ENCODE measurements around the gene FHL3.

DNA sequence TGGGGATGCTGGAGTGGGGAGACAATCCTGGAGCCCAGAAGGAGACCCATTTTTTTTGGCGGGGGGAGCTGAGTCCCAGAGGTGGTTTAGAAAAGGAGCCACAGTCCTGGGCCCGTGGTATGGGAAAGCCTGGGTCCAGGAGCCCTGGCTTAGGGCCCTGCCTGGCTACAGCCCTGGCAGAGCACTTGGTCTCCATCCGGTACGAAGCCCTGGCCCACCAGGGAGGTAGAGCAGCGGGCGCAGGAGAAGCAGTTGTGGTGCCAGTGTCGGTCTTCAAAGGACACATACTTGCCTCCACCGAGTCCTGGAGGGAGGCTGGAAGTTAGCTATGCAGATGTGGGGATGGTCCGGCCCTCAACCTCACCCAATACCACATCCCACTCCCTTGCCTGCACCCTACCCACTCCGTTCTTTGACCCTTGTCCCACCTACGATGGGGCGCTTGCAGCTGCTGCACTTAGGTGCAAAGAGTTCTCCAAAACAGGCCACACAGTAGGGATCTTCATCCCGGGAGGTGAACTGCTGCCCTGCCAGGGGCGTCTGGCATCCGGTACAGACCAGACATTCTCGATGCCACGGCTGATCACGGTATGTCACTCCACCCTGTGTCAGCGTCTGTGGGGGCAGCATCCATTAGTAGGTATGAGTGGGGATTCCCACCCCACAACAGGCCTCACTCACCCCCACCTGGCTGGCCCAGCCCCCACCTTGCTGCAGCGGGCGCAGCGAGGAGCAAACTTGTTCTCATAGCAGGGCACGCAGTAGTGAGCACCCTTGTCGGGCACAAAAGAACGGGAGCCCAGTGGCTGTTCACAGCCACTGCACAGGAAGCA, 7.8 kb downstream of the FHL3 start:
- TF ChIP-seq, protein P1, sequence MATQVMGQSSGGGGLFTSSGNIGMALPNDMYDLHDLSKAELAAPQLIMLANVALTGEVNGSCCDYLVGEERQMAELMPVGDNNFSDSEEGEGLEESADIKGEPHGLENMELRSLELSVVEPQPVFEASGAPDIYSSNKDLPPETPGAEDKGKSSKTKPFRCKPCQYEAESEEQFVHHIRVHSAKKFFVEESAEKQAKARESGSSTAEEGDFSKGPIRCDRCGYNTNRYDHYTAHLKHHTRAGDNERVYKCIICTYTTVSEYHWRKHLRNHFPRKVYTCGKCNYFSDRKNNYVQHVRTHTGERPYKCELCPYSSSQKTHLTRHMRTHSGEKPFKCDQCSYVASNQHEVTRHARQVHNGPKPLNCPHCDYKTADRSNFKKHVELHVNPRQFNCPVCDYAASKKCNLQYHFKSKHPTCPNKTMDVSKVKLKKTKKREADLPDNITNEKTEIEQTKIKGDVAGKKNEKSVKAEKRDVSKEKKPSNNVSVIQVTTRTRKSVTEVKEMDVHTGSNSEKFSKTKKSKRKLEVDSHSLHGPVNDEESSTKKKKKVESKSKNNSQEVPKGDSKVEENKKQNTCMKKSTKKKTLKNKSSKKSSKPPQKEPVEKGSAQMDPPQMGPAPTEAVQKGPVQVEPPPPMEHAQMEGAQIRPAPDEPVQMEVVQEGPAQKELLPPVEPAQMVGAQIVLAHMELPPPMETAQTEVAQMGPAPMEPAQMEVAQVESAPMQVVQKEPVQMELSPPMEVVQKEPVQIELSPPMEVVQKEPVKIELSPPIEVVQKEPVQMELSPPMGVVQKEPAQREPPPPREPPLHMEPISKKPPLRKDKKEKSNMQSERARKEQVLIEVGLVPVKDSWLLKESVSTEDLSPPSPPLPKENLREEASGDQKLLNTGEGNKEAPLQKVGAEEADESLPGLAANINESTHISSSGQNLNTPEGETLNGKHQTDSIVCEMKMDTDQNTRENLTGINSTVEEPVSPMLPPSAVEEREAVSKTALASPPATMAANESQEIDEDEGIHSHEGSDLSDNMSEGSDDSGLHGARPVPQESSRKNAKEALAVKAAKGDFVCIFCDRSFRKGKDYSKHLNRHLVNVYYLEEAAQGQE (IDR thresholded peaks at IDR 0.05; ENCODE audit: low read depth, low read length): no peak
- TF ChIP-seq, protein P2, sequence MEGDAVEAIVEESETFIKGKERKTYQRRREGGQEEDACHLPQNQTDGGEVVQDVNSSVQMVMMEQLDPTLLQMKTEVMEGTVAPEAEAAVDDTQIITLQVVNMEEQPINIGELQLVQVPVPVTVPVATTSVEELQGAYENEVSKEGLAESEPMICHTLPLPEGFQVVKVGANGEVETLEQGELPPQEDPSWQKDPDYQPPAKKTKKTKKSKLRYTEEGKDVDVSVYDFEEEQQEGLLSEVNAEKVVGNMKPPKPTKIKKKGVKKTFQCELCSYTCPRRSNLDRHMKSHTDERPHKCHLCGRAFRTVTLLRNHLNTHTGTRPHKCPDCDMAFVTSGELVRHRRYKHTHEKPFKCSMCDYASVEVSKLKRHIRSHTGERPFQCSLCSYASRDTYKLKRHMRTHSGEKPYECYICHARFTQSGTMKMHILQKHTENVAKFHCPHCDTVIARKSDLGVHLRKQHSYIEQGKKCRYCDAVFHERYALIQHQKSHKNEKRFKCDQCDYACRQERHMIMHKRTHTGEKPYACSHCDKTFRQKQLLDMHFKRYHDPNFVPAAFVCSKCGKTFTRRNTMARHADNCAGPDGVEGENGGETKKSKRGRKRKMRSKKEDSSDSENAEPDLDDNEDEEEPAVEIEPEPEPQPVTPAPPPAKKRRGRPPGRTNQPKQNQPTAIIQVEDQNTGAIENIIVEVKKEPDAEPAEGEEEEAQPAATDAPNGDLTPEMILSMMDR (IDR thresholded peaks at IDR 0.05): no peak
- TF ChIP-seq MXI1 (IDR thresholded peaks at IDR 0.05; ENCODE audit: low read depth, low read length): no peak
